ENCODE measurements around the gene KCNJ2. TPM values are rescaled to one million over a fixed set of nuclear protein-coding genes. Genes with fewer than 3 reads are reported as not detected.

The KCNJ2 gene
- total RNA-seq (ENCODE audit: low replicate concordance), result 1.4 and 12.7 TPM in 2 replicates

- TF ChIP-seq CTCF (IDR thresholded peaks at IDR 0.05; ENCODE audit: insufficient read depth, low read length), result no peak
- H3K4me3 ChIP-seq (ENCODE audit: low read depth, low read length), result peak within 1 kb of the TSS; percentile 75
- DNase-seq (ENCODE audit: low read depth), result peak; percentile 63
Measured at GRCh38 chr17:70168977-70169708, at the start of gene KCNJ2. Gene KCNJ2, plus strand, starts transcription at chr17:70169532. Its CDS starts 5,508 bp downstream, at chr17:70175040.

- no peak for TF ChIP-seq CTCF (IDR thresholded peaks at IDR 0.05; ENCODE audit: insufficient read depth, low read length)
- H3K4me3 ChIP-seq (ENCODE audit: low read depth, low read length), result no peak overlapping the region
- peak; percentile 6 for DNase-seq (ENCODE audit: low read depth)
Measured at GRCh38 chr17:70119545-70119944, 49.8 kb upstream of the KCNJ2 start.

DNA sequence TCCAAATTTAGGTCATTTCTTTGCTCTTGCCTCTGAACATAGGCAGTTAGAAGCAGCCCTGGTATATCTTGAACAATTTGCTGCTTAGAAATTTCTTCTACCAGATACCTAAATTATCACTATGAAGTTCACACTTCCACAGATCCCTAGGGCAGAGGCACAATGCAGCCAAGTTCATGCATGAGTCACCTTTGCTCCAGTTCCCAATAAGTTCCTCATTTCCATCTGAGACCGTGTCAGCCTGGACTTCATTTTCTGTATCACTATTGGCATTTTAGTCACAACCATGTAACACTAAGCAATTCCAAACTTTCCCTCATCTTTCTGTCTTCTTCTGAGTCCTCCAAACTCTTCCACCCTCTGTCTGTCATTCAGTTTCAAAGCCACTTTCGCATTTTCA lies 49.3 kb upstream of the KCNJ2 start:
- no peak for TF ChIP-seq CTCF (IDR thresholded peaks at IDR 0.05; ENCODE audit: insufficient read depth, low read length)
- H3K4me3 ChIP-seq (ENCODE audit: low read depth, low read length), result no peak overlapping the region
- DNase-seq (ENCODE audit: low read depth), result peak; percentile 15

- TF ChIP-seq CTCF (IDR thresholded peaks at IDR 0.05; ENCODE audit: insufficient read depth, low read length), result no peak
- H3K4me3 ChIP-seq (ENCODE audit: low read depth, low read length), result no peak overlapping the region
- no peak for DNase-seq (ENCODE audit: low read depth)
Measured at GRCh38 chr17:70120425-70120824, 48.9 kb upstream of the KCNJ2 start.

DNA sequence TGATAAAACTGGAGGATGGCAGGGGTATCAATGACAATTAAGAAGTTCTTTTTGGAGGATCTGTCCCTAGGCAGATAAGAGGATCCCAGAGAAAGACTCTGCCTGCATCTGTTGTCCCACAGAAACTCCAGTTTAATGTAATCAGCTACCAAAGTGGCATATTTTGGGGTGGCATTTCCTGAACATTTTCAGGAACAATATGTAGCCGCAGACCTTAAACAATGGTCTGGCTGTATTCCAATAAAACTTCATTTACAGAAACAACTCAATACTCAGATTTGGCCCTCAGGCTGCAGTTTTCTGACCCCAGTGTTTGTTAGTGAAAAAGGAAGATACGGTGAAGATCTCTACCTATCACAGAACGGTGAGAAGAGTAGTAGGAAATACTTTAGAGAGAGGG lies 48.2 kb upstream of the KCNJ2 start:
- TF ChIP-seq CTCF (IDR thresholded peaks at IDR 0.05; ENCODE audit: insufficient read depth, low read length), result no peak
- no peak overlapping the region for H3K4me3 ChIP-seq (ENCODE audit: low read depth, low read length)
- DNase-seq (ENCODE audit: low read depth), result peak; percentile 2

DNA sequence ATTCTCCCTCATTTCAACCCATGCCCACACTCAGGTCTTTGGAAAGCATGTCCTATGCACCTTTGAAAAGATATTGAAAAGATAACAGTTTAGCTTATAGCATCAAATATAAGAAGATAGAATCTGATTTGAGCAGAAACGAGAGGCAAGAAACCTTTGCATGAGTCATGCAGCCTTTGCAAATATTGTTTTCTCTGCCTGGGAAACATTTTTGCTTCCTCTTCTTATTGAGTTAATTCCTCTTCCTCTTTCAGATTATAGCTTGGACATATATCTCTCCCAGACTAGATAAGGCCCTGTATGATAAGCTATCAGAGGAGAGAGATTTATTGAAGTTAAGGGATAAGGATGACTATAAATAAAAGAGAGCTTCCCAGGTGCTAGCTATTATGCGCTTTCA lies 46.1 kb upstream of the KCNJ2 start:
- no peak overlapping the region for H3K4me3 ChIP-seq (ENCODE audit: low read depth, low read length)
- no peak for DNase-seq (ENCODE audit: low read depth)
- TF ChIP-seq CTCF (IDR thresholded peaks at IDR 0.05; ENCODE audit: insufficient read depth, low read length), result no peak

- TF ChIP-seq CTCF (IDR thresholded peaks at IDR 0.05; ENCODE audit: insufficient read depth, low read length), result no peak
- no peak overlapping the region for H3K4me3 ChIP-seq (ENCODE audit: low read depth, low read length)
- DNase-seq (ENCODE audit: low read depth), result no peak
Measured at GRCh38 chr17:70124723-70125122, 44.6 kb upstream of the KCNJ2 start.
